ENCODE results near the gene FBN3.

Gene FBN3

DNA sequence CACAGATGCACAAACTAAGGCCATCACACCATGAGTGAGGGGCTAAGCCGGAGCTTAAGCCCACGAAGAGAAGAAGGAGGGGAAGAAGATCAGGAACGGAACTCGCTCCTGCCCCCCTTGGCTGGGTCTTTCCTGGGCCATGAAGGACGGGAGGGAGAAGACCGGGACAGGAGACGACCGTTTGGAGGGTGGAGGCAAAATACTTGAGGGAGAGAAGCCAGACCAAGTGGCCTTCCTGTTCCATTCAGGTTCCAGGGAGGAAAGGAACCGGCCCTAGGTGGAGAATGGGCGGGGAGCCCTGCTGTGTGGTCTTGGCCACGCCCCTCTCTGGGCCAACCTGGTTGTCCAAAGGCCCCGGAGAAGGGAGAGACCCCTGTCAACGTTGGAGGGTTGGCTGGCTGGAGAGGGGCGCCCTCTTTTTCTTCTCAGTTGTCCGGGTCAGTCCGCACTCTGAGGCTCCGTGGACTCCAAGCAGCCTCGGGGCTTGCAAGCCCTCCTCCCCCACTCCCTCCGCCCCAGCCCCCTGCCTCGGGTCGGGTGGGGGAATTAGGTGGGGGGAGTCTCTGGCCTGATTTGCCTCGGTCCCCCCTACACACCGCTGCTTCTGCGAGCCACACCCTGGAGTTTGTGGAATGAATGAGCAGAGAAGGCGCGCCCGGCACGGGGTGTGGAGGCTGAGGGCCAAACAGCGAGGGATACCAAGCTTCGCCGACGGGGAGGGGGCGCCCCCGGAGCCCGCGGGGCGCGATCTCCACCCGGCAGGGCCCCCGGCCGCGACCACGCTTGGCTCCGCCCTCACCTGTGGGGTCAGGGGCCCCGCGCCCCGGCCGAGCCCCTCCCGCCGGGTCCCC is 757 bp downstream of the FBN3 start:
- peaks cover 28% of the 10 kb centered on the region for H3K4me1 ChIP-seq (ENCODE audit: insufficient read depth, insufficient read length)
- H3K4me3 ChIP-seq (ENCODE audit: insufficient read length, low read depth), result peak overlapping the region; percentile 63
- H3K9me3 ChIP-seq (ENCODE audit: insufficient read depth, low read length), result no peaks in the 10 kb centered on the region
- H3K36me3 ChIP-seq (ENCODE audit: insufficient read depth, insufficient read length, low read length), result peaks cover 7% of the 10 kb centered on the region
- DNase-seq (ENCODE audit: low read depth, low spot score), result peak; percentile 84
- H3K27me3 ChIP-seq (ENCODE audit: insufficient read depth, insufficient read length), result no peaks in the 10 kb centered on the region
- peak overlapping the region; percentile 98 for H3K9ac ChIP-seq (ENCODE audit: insufficient read length, low read depth)
- TF ChIP-seq YY1 (IDR thresholded peaks at IDR 0.05; ENCODE audit: insufficient read depth, insufficient read length) (no peak), ZNF274 (IDR thresholded peaks at IDR 0.05; ENCODE audit: low read depth, low read length) (no peak), SUZ12 (IDR thresholded peaks at IDR 0.05; ENCODE audit: extremely low read depth, insufficient read depth, insufficient read length) (no peak)

DNA sequence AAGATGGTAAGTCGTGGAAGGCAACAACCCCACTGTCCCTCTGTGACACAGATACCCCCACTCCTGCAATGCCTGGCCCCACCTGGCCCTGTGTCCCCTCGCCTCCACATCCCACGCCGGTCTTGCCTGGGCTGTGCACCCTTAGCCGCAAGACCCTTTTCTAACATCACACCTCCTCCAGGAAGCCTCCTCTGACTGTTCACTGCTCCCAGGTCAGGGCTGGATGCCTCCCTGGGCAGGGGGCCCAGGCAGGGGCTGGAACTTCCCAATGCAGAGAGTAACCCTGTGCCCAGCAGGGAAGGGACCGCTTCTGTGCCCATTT is 1.3 kb downstream of the FBN3 start:
- no peak for DNase-seq (ENCODE audit: low read depth, low spot score)
- H3K4me3 ChIP-seq (ENCODE audit: insufficient read length, low read depth), result peak overlapping the region; percentile 63
- no peaks in the 10 kb centered on the region for H3K9me3 ChIP-seq (ENCODE audit: insufficient read depth, low read length)
- peaks cover 28% of the 10 kb centered on the region for H3K4me1 ChIP-seq (ENCODE audit: insufficient read depth, insufficient read length)
- peak overlapping the region; percentile 98 for H3K9ac ChIP-seq (ENCODE audit: insufficient read length, low read depth)
- H3K27me3 ChIP-seq (ENCODE audit: insufficient read depth, insufficient read length), result no peaks in the 10 kb centered on the region
- peaks cover 7% of the 10 kb centered on the region for H3K36me3 ChIP-seq (ENCODE audit: insufficient read depth, insufficient read length, low read length)
- TF ChIP-seq YY1 (IDR thresholded peaks at IDR 0.05; ENCODE audit: insufficient read depth, insufficient read length), result no peak
- TF ChIP-seq ZNF274 (IDR thresholded peaks at IDR 0.05; ENCODE audit: low read depth, low read length), result no peak
- no peak for TF ChIP-seq SUZ12 (IDR thresholded peaks at IDR 0.05; ENCODE audit: extremely low read depth, insufficient read depth, insufficient read length)

DNA sequence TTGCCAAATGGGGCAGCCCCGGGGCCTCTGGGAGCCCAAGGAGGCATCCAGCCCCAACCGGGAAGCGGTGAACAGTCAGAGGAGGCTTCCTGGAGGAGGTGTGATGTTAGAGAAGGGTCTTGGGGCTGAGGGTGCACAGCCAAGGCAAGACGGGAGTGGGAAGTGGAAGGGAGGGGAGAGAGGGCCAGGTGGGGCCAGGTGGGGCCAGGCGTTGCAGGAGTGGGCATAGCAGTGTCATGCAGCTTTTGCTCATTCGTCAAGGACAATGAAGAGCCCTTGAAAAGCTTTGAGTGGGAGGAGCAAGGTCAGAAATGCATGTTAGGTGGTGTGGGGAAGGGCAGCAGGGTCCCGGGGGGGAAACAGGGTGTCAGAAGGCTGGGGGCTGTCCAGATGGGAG is 1.8 kb downstream of the FBN3 start:
- H3K9me3 ChIP-seq (ENCODE audit: insufficient read depth, low read length), result no peaks in the 10 kb centered on the region
- H3K27me3 ChIP-seq (ENCODE audit: insufficient read depth, insufficient read length), result no peaks in the 10 kb centered on the region
- TF ChIP-seq ZNF274 (IDR thresholded peaks at IDR 0.05; ENCODE audit: low read depth, low read length) (no peak), SUZ12 (IDR thresholded peaks at IDR 0.05; ENCODE audit: extremely low read depth, insufficient read depth, insufficient read length) (no peak), YY1 (IDR thresholded peaks at IDR 0.05; ENCODE audit: insufficient read depth, insufficient read length) (no peak)
- H3K36me3 ChIP-seq (ENCODE audit: insufficient read depth, insufficient read length, low read length), result peaks cover 7% of the 10 kb centered on the region
- peak overlapping the region; percentile 98 for H3K9ac ChIP-seq (ENCODE audit: insufficient read length, low read depth)
- H3K4me1 ChIP-seq (ENCODE audit: insufficient read depth, insufficient read length), result peaks cover 31% of the 10 kb centered on the region
- H3K4me3 ChIP-seq (ENCODE audit: insufficient read length, low read depth), result no peak overlapping the region
- no peak for DNase-seq (ENCODE audit: low read depth, low spot score)

DNA sequence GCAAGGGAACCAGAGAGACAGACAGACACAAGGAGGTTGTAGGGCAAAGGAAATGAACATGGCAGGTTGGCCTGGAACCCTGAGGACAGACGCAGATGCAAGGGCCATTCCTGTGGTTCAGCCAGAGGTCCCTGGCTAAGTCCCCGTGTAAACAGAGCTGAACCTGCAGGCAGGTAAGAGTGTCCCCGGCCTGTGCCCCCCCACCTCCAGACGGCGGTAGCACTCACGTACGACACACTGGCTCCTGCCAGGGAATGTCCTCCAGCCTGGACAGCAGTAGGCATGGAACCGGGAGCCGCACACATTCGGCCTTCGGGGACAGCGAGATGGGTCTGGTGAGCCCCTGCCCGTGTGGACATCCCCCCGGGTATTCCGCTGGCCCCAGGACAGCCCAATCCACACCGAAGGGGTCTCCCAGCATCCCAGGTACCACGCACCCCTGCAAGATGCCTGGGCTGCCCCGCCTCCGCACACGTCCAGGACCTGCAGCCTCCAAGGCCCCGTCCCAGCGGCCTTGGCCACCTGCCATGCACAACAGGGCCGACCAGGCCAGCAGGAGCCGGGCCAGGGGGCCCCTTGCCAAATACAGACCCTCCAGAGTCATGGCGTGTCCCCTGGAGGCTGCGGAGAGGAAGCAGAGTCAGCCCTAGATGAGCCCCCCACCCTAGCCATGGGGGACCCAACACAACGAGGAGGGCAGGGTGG is 2.4 kb downstream of the FBN3 start:
- peaks cover 31% of the 10 kb centered on the region for H3K4me1 ChIP-seq (ENCODE audit: insufficient read depth, insufficient read length)
- no peak for TF ChIP-seq SUZ12 (IDR thresholded peaks at IDR 0.05; ENCODE audit: extremely low read depth, insufficient read depth, insufficient read length)
- TF ChIP-seq ZNF274 (IDR thresholded peaks at IDR 0.05; ENCODE audit: low read depth, low read length), result no peak
- no peak for TF ChIP-seq YY1 (IDR thresholded peaks at IDR 0.05; ENCODE audit: insufficient read depth, insufficient read length)
- H3K9ac ChIP-seq (ENCODE audit: insufficient read length, low read depth), result peak overlapping the region; percentile 62
- no peak for DNase-seq (ENCODE audit: low read depth, low spot score)
- H3K9me3 ChIP-seq (ENCODE audit: insufficient read depth, low read length), result no peaks in the 10 kb centered on the region
- H3K36me3 ChIP-seq (ENCODE audit: insufficient read depth, insufficient read length, low read length), result peaks cover 7% of the 10 kb centered on the region
- H3K27me3 ChIP-seq (ENCODE audit: insufficient read depth, insufficient read length), result no peaks in the 10 kb centered on the region
- H3K4me3 ChIP-seq (ENCODE audit: insufficient read length, low read depth), result no peak overlapping the region

DNA sequence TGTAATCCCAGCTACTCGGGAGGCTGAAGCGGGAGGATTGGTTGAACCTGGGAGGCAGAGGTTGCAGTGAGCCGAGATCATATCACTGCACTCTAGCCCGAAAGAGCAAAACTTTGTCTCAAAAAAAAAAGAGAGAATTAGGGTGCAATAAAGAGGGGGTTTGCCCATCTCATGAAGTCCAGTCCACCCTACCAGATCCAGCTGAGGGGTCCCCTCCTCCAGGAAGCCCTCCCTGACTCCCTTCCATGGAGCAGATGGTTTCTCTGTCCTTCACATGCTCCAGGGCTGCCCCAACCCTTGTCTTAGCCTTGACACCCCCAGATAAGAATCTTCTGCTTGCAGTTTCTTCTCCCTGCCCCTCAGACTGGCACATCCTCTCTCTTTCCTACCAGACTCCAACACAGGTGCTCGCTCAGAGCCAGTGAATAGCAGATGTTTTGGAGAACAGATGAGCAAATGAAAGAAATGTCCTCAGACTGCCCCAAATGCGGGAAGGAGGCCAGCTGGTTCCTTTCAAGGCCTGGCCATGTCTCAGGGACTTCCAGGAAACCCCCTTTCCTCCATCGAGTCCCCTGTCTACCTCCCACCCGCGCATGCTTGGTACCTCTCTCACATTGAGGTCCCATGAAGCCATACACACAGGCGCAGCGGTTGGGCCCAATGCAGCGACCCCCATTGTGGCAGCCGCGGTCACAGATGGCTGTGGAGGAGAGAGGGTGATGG is 5.0 kb downstream of the FBN3 start:
- no peak for DNase-seq (ENCODE audit: low read depth, low spot score)
- peaks cover 25% of the 10 kb centered on the region for H3K4me1 ChIP-seq (ENCODE audit: insufficient read depth, insufficient read length)
- TF ChIP-seq SUZ12 (IDR thresholded peaks at IDR 0.05; ENCODE audit: extremely low read depth, insufficient read depth, insufficient read length), result no peak
- no peak for TF ChIP-seq ZNF274 (IDR thresholded peaks at IDR 0.05; ENCODE audit: low read depth, low read length)
- TF ChIP-seq YY1 (IDR thresholded peaks at IDR 0.05; ENCODE audit: insufficient read depth, insufficient read length), result no peak
- peaks cover 17% of the 10 kb centered on the region for H3K36me3 ChIP-seq (ENCODE audit: insufficient read depth, insufficient read length, low read length)
- H3K27me3 ChIP-seq (ENCODE audit: insufficient read depth, insufficient read length), result no peaks in the 10 kb centered on the region
- H3K4me3 ChIP-seq (ENCODE audit: insufficient read length, low read depth), result no peak overlapping the region
- H3K9ac ChIP-seq (ENCODE audit: insufficient read length, low read depth), result no peak overlapping the region
- H3K9me3 ChIP-seq (ENCODE audit: insufficient read depth, low read length), result no peaks in the 10 kb centered on the region

DNA sequence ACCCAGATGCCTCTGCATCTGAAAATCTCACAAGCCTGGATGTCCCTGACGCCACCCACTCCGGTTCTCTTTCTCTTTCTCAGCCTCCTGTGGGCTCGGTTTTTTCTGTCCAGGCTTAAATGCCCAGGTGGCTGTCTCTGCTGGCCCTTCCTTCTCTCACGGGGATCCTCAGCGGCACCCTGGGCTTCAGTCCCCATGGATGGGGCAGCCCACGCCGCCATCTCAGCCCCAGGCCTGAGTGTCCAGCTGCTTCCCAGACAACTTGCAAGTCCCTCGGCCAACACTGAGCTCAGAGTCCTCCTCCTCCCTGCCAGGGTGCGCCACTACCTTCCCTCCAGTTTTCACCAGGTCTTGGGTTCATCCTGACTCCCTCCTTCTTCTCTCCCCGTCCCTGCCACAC is 6.4 kb downstream of the FBN3 start:
- peaks cover 26% of the 10 kb centered on the region for H3K4me1 ChIP-seq (ENCODE audit: insufficient read depth, insufficient read length)

DNA sequence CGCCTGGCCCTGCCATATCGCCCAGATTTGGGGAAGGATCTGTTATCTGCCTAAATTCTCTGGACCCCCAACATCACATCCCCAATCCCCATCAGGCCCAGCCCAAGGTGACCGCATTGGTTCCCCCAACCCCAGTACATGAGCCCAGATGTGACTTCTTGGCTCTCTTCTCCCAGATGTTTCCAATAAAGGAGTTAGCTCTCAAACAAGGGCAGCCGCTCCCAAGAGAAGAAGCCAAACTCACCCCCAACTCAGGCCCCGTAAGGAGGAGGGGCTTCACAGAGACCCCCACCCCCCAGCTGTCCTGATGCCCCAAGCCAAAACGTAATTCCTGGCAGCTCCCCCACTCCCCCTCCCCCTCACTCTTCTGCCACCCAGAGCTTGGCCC is 6.9 kb downstream of the FBN3 start:
- Histone ChIP-seq H3K9me3 (ENCODE audit: insufficient read depth, low read length) (no peaks in the 10 kb centered on the region), H3K27me3 (ENCODE audit: insufficient read depth, insufficient read length) (no peaks in the 10 kb centered on the region), H3K4me3 (ENCODE audit: insufficient read length, low read depth) (no peak overlapping the region), H3K9ac (ENCODE audit: insufficient read length, low read depth) (no peak overlapping the region), H3K4me1 (ENCODE audit: insufficient read depth, insufficient read length) (peaks cover 22% of the 10 kb centered on the region), H3K36me3 (ENCODE audit: insufficient read depth, insufficient read length, low read length) (peaks cover 29% of the 10 kb centered on the region)
- no peak for DNase-seq (ENCODE audit: low read depth, low spot score)
- no peak for TF ChIP-seq SUZ12 (IDR thresholded peaks at IDR 0.05; ENCODE audit: extremely low read depth, insufficient read depth, insufficient read length)

More for the DNA sequence above, 6.4 kb downstream of the FBN3 start:
- no peak for TF ChIP-seq YY1 (IDR thresholded peaks at IDR 0.05; ENCODE audit: insufficient read depth, insufficient read length)
- TF ChIP-seq ZNF274 (IDR thresholded peaks at IDR 0.05; ENCODE audit: low read depth, low read length), result no peak
- no peak for TF ChIP-seq SUZ12 (IDR thresholded peaks at IDR 0.05; ENCODE audit: extremely low read depth, insufficient read depth, insufficient read length)
- Histone ChIP-seq H3K4me3 (ENCODE audit: insufficient read length, low read depth) (no peak overlapping the region), H3K36me3 (ENCODE audit: insufficient read depth, insufficient read length, low read length) (peaks cover 24% of the 10 kb centered on the region), H3K9me3 (ENCODE audit: insufficient read depth, low read length) (no peaks in the 10 kb centered on the region), H3K27me3 (ENCODE audit: insufficient read depth, insufficient read length) (no peaks in the 10 kb centered on the region), H3K9ac (ENCODE audit: insufficient read length, low read depth) (peak overlapping the region; percentile 38)
- DNase-seq (ENCODE audit: low read depth, low spot score), result no peak

Data from NT2/D1 (cell line).